K562 (cell line): ENCODE measurements around the gene HRH3. TPM values are rescaled to one million over a fixed set of nuclear protein-coding genes. Genes with fewer than 3 reads are reported as not detected.

Experiments used
- ATAC-seq: fragments of 200-7000 bp; cut with Tn5 transposase; 3 replicates; pipeline ENCODE4 v1.9.1; 2020; ENCODE audit warnings: moderate library complexity
- BruUV-seq: library from RNA; stranded (reverse); fragments of 400-500 nt; replicated peaks from 2 replicates; lab custom pipeline; 2021; lab: Mats Ljungman, UMichigan
- CTCF ChIA-PET: fragments of 300-600 bp; formaldehyde crosslinking; extraction: SDS; loops from one replicate; lab custom pipeline; 2021; ENCODE audit warnings: low intra/inter-chr PET ratio; lab: Yijun Ruan, JAX
- POLR2A ChIA-PET: fragments of 300-600, 350-650 bp; sonication (Branson Sonifier 250); formaldehyde crosslinking; extraction: SDS; loops from one replicate; lab custom pipeline; 2021; ENCODE audit warnings: antibody characterized with exemption, inconsistent platforms; lab: Yijun Ruan, JAX
- DNase-seq, 4 experiments: peaks; one replicate each; pipeline versions ENCODE4 v3.0.0 to v3.0.0-alpha.2; 2011 to 2018; ENCODE audit warnings: low spot score in 3 of 4, mixed read lengths in 3 of 4; ENCODE audit errors: extremely low read depth in 1 of 4
- FAIRE-seq: peaks from 2 replicates; lab custom pipeline; 2011; peaks lifted over from hg19 to GRCh38; lab: Jason Lieb, UNC
- H2AFZ ChIP-seq: 2 replicates; pipeline ENCODE4 v1.6.0; 2011; ENCODE audit warnings: low read depth, low read length, control low read depth, inconsistent platforms
- H3K27ac ChIP-seq: fragments of 200-600 bp; 3 replicates; pipeline ENCODE4 v1.8.0; 2011; ENCODE audit warnings: low read depth, mild to moderate bottlenecking, control low read depth, inconsistent platforms, low read length, moderate library complexity, mixed read lengths; ENCODE audit errors: extremely low read depth
- H3K27me3 ChIP-seq, 2 experiments: fragments of 300-600 bp in 1 of 2; 2 replicates in 1 of 2; 3 replicates in 1 of 2; pipeline versions ENCODE4 v1.6.0 to v1.8.0; 2011; ENCODE audit warnings: inconsistent platforms in 2 of 2, low read length in 2 of 2, mild to moderate bottlenecking in 1 of 2, mixed read lengths in 1 of 2, moderate library complexity in 1 of 2; ENCODE audit not compliant: control insufficient read depth in 2 of 2, insufficient read depth in 2 of 2
- H3K36me3 ChIP-seq: fragments of 300-600 bp; 3 replicates; pipeline ENCODE4 v1.8.0; 2011; ENCODE audit warnings: mild to moderate bottlenecking, low read length, inconsistent platforms; ENCODE audit not compliant: control insufficient read depth, insufficient read depth
- H3K4me1 ChIP-seq, 2 experiments: fragments of 200-600 bp in 1 of 2; replicated peaks in 1 of 2; 2 replicates in 1 of 2; 3 replicates in 1 of 2; pipeline versions ENCODE4 v1.5.1 to v1.8.0; 2011; ENCODE audit warnings: inconsistent platforms in 2 of 2, low read length in 2 of 2, mild to moderate bottlenecking in 1 of 2, mixed read lengths in 1 of 2, moderate library complexity in 1 of 2; ENCODE audit not compliant: control insufficient read depth in 2 of 2, insufficient read depth in 2 of 2
- H3K4me2 ChIP-seq: 2 replicates; pipeline ENCODE4 v1.6.1; 2011; ENCODE audit warnings: low read length, control low read depth, inconsistent platforms, mixed read lengths; ENCODE audit not compliant: insufficient read depth
- H3K4me3 ChIP-seq: fragments of 200-600 bp; sonication (generic), shearing (Covaris generic); 2 replicates; pipeline ENCODE4 v1.5.1; 2016; ENCODE audit warnings: control low read depth, inconsistent platforms
- H3K79me2 ChIP-seq: fragments of 200-600 bp; 3 replicates; pipeline ENCODE4 v1.8.0; 2011; ENCODE audit warnings: low read length, inconsistent platforms; ENCODE audit not compliant: control insufficient read depth, insufficient read depth
- H3K9ac ChIP-seq, 2 experiments: 2 replicates each; pipeline versions ENCODE4 v1.6.0 to v1.6.1; 2011; ENCODE audit warnings: low read depth in 2 of 2, low read length in 2 of 2, control low read depth in 1 of 2, inconsistent platforms in 1 of 2, mild to moderate bottlenecking in 1 of 2, mixed read lengths in 1 of 2; ENCODE audit not compliant: insufficient read depth in 1 of 2
- H3K9me1 ChIP-seq: one replicate; pipeline ENCODE4 v1.6.0; 2011; ENCODE audit warnings: inconsistent platforms, mild to moderate bottlenecking, low read length, moderate library complexity; ENCODE audit not compliant: control insufficient read depth, insufficient read depth
- H3K9me3 ChIP-seq: replicated peaks from 2 replicates; pipeline ENCODE4 v1.5.1; 2011; ENCODE audit warnings: low read depth, low read length, inconsistent platforms; ENCODE audit not compliant: control insufficient read depth, insufficient read depth
- H4K20me1 ChIP-seq: replicated peaks from 2 replicates; pipeline ENCODE4 v1.6.1; 2011; ENCODE audit warnings: low read length, inconsistent platforms, mixed read lengths; ENCODE audit not compliant: control insufficient read depth, insufficient read depth
- CBFA2T3 ChIP-seq: fragments of 450-650 bp; IDR thresholded peaks from 2 replicates; pipeline ENCODE4 v1.6.1; 2017
- CXXC5 ChIP-seq: fragments of 250-450 bp; sonication (Bioruptor Pico); IDR thresholded peaks from 2 replicates; pipeline ENCODE4 v1.8.0; 2022; ENCODE audit warnings: inconsistent platforms, mild to moderate bottlenecking, moderate library complexity
- HIVEP1 ChIP-seq: fragments of 250-450 bp; sonication (Bioruptor Pico); IDR thresholded peaks from 2 replicates; pipeline ENCODE4 v1.4.0; 2020; ENCODE audit warnings: mild to moderate bottlenecking
- KDM1A ChIP-seq, 2 experiments: fragments of 450-650 bp; IDR thresholded peaks; 2 replicates each; pipeline ENCODE4 v1.6.1; 2016; ENCODE audit warnings: mild to moderate bottlenecking in 2 of 2
- MEIS2 ChIP-seq: fragments of 450-650 bp; IDR thresholded peaks from 2 replicates; pipeline ENCODE4 v1.6.1; 2014; ENCODE audit warnings: mild to moderate bottlenecking; ENCODE audit not compliant: partially characterized antibody
- WGBS: fragments of 100-300 bp; shearing (Covaris generic); methylation state at CpG from one replicate; pipeline ENCODE4 v1.1.6; 2016; ENCODE audit warnings: low coverage, mixed read lengths; ENCODE audit not compliant: insufficient coverage; ENCODE audit errors: missing lambda C conversion rate; 5-methylcytosine and 5-hydroxymethylcytosine counted together
- in situ Hi-C: fragments of 300-500 bp; cut with MboI; formaldehyde crosslinking; loops from 4 replicates; pipeline ENCODE4 v1.15.0; 2018; ENCODE audit warnings: inconsistent platforms, mixed read lengths
- intact Hi-C: fragments of 100-400 bp; cut with micrococcal nuclease; formaldehyde crosslinking; loops from 2 replicates; pipeline ENCODE4 v1.14.2; 2022
- polyA plus RNA-seq, 8 experiments: library from polyadenylated mRNA; depleted of rRNA in 4 of 8; stranded (reverse) in 5 of 8; unstranded in 3 of 8; fragments of >200 nt; fragmentation: Nextera tagmentation in 2 of 8; fragmentation: Illumina TruSeq in 1 of 8; extraction: Ambion mirVana in 2 of 8; extraction: Trizol in 1 of 8; gene quantifications; 2 replicates each; pipeline versions ENCODE4 v1.2.1 to v1.2.3, GENCODE V29; 2011 to 2014; ENCODE audit warnings: inconsistent platforms in 1 of 8, missing spikeins in 1 of 8
- total RNA-seq, 7 experiments: library from RNA; depleted of rRNA in 6 of 7; stranded (reverse); fragments of >200 nt in 6 of 7; fragmentation: Illumina TruSeq in 2 of 7; extraction: Trizol in 2 of 7; gene quantifications; 2 replicates each; pipeline versions ENCODE4 v1.2.1 to v1.2.3, GENCODE V29; 2011 to 2021; ENCODE audit warnings: low replicate concordance in 1 of 7

Gene HRH3
- total and polyA plus RNA-seq, 9 of the 15 experiments (the other 6 are each of a cell fraction or from before 2014, with no cell fraction given) = not detected

DNA sequence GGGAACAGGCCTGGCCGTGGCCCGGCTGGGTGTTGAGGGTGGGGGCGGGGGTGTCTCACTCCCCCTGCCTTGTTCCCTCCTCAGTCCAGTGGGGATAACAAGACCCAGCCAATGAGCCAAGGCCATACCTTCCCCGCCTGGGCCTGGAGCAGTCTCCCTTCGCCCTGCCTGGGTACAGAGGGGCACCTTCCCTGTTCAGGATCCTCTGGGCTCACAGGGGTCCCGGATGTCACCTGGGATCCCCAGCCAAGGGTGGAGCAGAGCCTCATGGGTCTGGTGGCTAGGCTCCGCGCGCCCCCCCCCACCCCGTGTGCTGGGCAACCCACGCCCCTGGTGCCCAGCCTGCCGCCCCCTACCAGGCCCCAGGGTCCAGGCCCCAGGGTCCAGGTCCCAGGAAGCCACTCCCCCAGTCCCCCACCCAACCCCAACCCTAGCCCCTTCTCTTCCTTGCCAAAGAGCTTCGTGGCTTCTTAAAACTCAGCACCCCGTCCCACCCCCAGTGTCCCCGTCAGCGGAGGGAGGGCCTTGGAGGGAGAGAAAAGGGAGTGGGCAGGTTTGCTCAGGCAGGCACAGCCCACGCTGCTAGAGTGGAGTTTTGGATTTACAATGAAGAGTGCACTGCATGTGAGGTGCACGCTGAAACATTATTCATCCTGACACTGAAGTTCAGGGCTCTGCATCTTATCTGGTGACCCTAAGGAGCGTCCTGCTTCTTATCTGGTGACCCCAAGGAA, 11.8 kb downstream of the HRH3 start:
- Histone ChIP-seq H4K20me1 (peaks cover 21% of the 10 kb centered on the region), H3K9me1 (peaks cover 3% of the 10 kb centered on the region), H3K27me3 (peaks cover 0 to 26% of the 10 kb centered on the region in 2 experiments; a peak in 3 of 5 replicates), H3K27ac (no peak overlapping the region), H2AFZ (no peak overlapping the region), H3K36me3 (peaks cover 5% of the 10 kb centered on the region; the same call in 2 of the 3 replicates), H3K4me1 (peaks cover 4 to 48% of the 10 kb centered on the region in 2 experiments; a peak in 3 of 5 replicates), H3K4me2 (no peak overlapping the region), H3K9ac (peak overlapping the region in 1 of 2 experiments; percentile 58; a peak in 1 of 4 replicates), H3K4me3 (no peak overlapping the region), H3K79me2 (no peaks in the 10 kb centered on the region), H3K9me3 (no peaks in the 10 kb centered on the region)
- POLR2A ChIA-PET = interaction anchor here (0.5 to 1.7 kb wide), 3 partner anchors 10 to 139 kb away, joined by 4 to 5 read pairs (median 4); no protein-coding TSS in a partner anchor
- no peak for FAIRE-seq
- TF ChIP-seq KDM1A (IDR thresholded peaks at IDR 0.05) (peak; percentile 15 to 41; a peak in 2 of 4 replicates), MEIS2 (peak; percentile 37), CBFA2T3 (peak; percentile 25; the same call in 1 of the 2 replicates), HIVEP1 (no peak), CXXC5 (CRISPR knock-in tag) (0 out of 2 replicates have a peak, but pooled peaks have one; percentile 38)
- BruUV-seq = no TSS peak
- DNase-seq = no peak
- ATAC-seq = no peak
- CTCF ChIA-PET = no interaction called here
- intact Hi-C loops = no loop called here
- WGBS = 26% methylated on average over 7 of the region's 19 CpGs
- in situ Hi-C loops = no loop called here
